Ectodermal cell (in vitro differentiated cells): ENCODE data around the gene NAB1.

Source experiments
- H3K27ac ChIP-seq: 2 replicates; pipeline ENCODE4 v1.7.0; 2013; ENCODE audit warnings: mild to moderate bottlenecking, low read depth, low read length; ENCODE audit not compliant: insufficient read depth, poor library complexity, severe bottlenecking
- H3K27me3 ChIP-seq: 2 replicates; pipeline ENCODE4 v1.7.0; 2013; ENCODE audit warnings: mild to moderate bottlenecking, low read length; ENCODE audit not compliant: insufficient read depth, control insufficient read depth, poor library complexity, severe bottlenecking
- H3K36me3 ChIP-seq: one replicate; pipeline ENCODE4 v1.7.0; 2013; ENCODE audit warnings: low read length; ENCODE audit not compliant: control insufficient read depth, insufficient read depth
- H3K4me1 ChIP-seq: one replicate; pipeline ENCODE4 v1.7.0; 2013; ENCODE audit warnings: low read length; ENCODE audit not compliant: control insufficient read depth, insufficient read depth
- H3K4me3 ChIP-seq: 2 replicates; pipeline ENCODE4 v1.7.0; 2013; ENCODE audit warnings: low read depth, low read length, control low read depth; ENCODE audit not compliant: insufficient read depth
- H3K9me3 ChIP-seq: 2 replicates; pipeline ENCODE4 v1.7.0; 2013; ENCODE audit warnings: mild to moderate bottlenecking, low read length, moderate library complexity; ENCODE audit not compliant: control insufficient read depth
- WGBS, 2 experiments: methylation state at CpG; one replicate each; pipeline ENCODE4 v1.1.7; 2013; ENCODE audit warnings: missing lambda C conversion rate in 2 of 2; 5-methylcytosine and 5-hydroxymethylcytosine counted together

Gene NAB1

DNA sequence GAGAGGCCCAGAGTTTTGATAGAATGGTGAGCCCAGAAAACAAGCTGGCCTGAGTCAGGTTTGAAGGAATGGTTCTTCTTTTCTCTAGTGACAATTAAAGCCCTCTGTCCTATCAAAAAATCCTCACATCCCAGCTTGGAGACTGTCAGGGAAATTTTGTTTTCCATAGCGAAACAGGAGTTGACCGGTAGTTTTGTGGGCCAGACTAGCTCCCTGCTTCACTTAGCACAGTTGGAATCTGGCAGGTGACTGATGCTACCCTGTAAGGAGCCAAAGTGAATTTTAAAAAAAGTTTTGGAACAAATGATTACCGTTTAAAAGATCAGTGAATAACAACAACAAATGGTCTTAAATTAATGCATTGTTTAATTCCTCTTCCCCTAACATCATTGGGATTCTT is 6.7 kb downstream of the NAB1 start:
- Histone ChIP-seq H3K36me3 (no peaks in the 10 kb centered on the region), H3K27ac (no peak overlapping the region), H3K4me1 (no peaks in the 10 kb centered on the region), H3K4me3 (no peak overlapping the region), H3K9me3 (no peaks in the 10 kb centered on the region), H3K27me3 (no peaks in the 10 kb centered on the region)
- 91 to 96% methylated on average over 2 to 3 of the region's 3 CpGs for WGBS, 2 experiments

DNA sequence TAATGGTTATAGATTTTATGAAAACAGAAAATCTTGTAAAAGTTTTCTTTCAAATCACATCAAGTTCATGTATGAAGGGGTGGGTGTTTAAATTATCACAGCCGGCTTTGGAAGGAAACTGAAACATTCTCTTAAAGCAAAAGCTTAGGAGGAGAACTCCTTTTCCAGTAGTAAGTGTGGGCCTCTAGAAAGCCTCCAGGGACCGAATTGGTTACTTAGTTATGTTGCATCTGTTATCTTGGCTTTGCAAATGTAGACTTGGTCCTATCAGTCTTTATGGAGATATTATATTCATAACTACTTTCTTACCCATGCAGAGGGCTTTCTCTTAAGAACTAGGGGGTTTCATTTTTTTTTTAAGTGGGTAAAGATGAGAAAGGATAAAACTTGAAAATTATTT is 7.4 kb downstream of the NAB1 start:
- WGBS, 2 experiments = 93 to 95% methylated on average over 2 of the region's 2 CpGs
- no peak overlapping the region for H3K27ac ChIP-seq
- no peaks in the 10 kb centered on the region for H3K4me1 ChIP-seq
- H3K27me3 ChIP-seq = no peaks in the 10 kb centered on the region
- no peaks in the 10 kb centered on the region for H3K9me3 ChIP-seq
- no peak overlapping the region for H3K4me3 ChIP-seq
- peaks cover 4% of the 10 kb centered on the region for H3K36me3 ChIP-seq

DNA sequence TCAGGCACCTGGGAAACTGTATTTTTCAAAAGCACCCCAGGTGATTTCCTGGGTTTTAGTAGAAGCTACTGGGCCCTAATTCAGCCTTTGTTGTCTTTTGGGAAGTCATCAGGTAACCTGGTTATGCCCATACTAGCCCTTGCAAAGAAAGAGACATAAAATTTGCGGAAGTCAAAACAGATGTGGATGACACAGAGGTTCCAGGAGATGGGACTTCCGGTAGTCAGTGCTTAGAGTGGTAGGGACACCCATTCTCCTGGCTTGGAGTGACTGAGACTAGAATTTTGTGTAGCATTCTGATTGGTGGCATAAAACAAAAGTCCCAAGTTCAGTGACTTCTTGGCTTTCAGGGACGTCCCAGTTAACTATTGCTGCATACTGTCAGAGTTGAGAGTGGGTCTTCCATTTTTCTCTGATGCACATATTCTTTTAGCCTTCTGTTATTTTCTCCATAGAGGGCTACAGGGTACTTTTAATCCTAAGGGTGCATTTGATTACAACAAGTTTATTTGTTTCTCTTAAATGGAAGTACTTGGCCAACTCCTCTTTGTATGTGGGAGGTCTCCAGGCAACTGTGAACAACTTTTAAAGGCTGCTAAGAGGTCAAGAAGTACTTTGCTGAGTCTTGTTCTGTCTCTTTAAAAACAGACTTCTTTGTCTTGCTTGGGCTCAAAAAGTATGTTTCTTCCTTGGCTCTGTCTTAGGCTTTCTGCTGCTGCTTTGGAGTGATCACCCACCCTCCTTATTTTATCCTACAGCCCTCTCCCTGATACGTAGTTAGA is 8.8 kb downstream of the NAB1 start:
- Histone ChIP-seq H3K4me1 (no peaks in the 10 kb centered on the region), H3K9me3 (no peaks in the 10 kb centered on the region), H3K27me3 (no peaks in the 10 kb centered on the region), H3K27ac (no peak overlapping the region), H3K4me3 (no peak overlapping the region), H3K36me3 (peaks cover 4% of the 10 kb centered on the region)
- WGBS, 2 experiments = 92 to 95% methylated on average over 4 of the region's 4 CpGs

DNA sequence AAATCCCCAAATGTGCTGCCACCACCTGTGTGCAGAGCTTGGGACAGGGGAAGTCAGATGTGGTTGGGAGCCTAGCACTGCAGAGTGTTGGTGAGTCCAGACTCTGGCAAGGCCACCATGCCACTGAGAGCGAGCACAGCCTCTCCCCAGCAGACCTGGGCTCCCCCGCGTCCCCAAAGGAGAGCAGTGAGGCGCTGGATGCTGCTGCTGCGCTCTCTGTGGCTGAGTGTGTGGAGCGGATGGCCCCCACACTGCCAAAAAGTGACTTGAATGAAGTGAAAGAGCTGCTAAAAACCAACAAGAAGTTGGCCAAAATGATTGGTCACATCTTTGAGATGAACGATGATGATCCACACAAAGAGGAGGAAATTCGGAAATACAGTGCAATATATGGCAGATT is 10.7 kb downstream of the NAB1 start:
- WGBS, 2 experiments = 94 to 97% methylated on average over 8 of the region's 8 CpGs
- Histone ChIP-seq H3K4me1 (no peaks in the 10 kb centered on the region), H3K9me3 (no peaks in the 10 kb centered on the region)

DNA sequence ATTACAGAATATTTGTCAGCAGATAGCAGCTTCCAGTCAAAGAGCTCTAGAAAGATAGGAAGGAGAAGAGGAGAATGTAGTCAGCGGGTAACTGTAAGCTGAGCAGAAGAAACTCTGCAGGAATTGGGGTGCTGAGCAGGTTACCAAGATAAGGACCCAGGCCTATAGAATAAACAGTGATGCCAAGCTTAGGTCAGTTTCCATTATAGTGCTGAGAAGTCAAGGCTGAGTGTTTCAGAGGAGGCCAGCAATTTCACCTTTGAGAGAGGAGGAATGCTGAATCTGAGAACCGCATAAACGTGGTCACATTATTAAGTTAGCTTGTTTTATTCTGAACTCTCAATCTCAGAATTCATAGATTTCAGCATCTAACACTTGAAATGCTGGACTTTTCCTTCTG is 13.9 kb downstream of the NAB1 start:
- H3K4me3 ChIP-seq = no peak overlapping the region
- H3K9me3 ChIP-seq = no peaks in the 10 kb centered on the region
- H3K27ac ChIP-seq = no peak overlapping the region
- no peaks in the 10 kb centered on the region for H3K4me1 ChIP-seq
- WGBS, 2 experiments = 95% methylated on average over 3 of the region's 3 CpGs
- peaks cover 4% of the 10 kb centered on the region for H3K36me3 ChIP-seq
- no peaks in the 10 kb centered on the region for H3K27me3 ChIP-seq

More for the DNA sequence above, 10.7 kb downstream of the NAB1 start:
- Histone ChIP-seq H3K4me3 (no peak overlapping the region), H3K36me3 (peaks cover 4% of the 10 kb centered on the region), H3K27ac (no peak overlapping the region), H3K27me3 (no peaks in the 10 kb centered on the region)

DNA sequence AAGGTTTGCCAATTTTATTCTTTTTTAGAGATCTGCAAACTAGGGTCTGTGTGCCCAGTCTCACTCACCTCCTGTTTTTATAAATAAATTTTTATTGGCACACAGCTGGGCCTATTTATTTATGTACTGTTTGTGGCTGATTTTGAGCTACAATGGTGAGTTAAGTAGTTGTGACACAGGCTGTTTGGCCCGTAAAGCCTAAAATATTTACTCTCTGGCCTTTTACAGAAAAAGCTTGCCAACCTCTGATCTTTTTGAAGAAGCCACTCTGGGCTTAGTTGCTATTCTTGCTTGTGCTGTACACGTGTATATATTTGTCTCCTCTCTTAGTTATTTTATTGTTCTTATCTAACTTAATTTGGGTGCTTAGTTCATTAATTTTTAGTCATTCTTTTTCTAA is 14.5 kb downstream of the NAB1 start:
- Histone ChIP-seq H3K27ac (no peak overlapping the region), H3K36me3 (peaks cover 4% of the 10 kb centered on the region), H3K4me1 (no peaks in the 10 kb centered on the region), H3K4me3 (no peak overlapping the region), H3K27me3 (no peaks in the 10 kb centered on the region), H3K9me3 (no peaks in the 10 kb centered on the region)
- 100% methylated on average over 1 of the region's 2 CpGs for WGBS, 2 experiments

DNA sequence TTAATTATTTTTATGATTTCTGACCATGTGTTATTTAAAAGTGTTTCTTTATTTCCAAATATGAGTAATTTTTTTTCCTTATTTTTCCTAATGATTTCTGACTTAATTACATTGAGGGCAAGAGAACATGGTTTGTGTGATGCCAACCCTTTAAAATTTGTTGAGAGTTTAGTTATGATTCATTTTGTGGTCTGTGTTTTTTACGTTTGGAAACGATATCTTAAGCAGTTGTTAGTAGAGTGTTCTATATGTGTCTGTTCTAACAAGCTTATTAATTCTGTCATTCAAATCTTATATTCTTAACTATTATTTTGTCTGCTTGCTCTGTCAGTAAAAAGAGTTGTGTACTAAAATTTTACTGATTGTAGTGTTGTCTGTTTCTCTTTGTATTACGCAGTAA is 15.0 kb downstream of the NAB1 start:
- H3K27ac ChIP-seq = no peak overlapping the region

DNA sequence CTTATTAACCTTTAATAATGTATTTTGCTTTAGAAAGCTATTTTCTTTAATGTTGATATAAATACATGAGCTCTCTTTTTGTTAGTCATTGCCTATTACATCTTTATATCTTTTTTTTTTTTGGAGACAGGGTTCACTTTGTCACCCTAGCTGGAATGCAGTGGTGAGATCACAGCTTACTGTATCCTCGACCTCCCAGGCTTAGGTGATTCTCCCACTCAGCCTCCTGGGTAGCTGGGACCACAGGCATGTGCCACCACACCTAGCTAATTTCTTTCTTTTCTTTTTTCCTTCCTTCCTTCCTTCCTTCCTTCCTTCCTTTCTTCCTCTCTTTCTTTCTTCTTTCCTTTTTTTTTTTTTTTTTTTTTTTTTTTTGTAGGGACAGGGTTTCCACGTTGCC is 15.4 kb downstream of the NAB1 start:
- H3K4me3 ChIP-seq = no peak overlapping the region
- H3K36me3 ChIP-seq = peaks cover 4% of the 10 kb centered on the region
- no peaks in the 10 kb centered on the region for H3K4me1 ChIP-seq
- H3K9me3 ChIP-seq = no peaks in the 10 kb centered on the region
- H3K27me3 ChIP-seq = no peaks in the 10 kb centered on the region
- no peak overlapping the region for H3K27ac ChIP-seq
- 84 to 94% methylated on average over 2 of the region's 2 CpGs for WGBS, 2 experiments

More for the DNA sequence above, 15.0 kb downstream of the NAB1 start:
- H3K36me3 ChIP-seq = peaks cover 4% of the 10 kb centered on the region
- WGBS, 2 experiments = 88 to 100% methylated on average over 1 to 2 of the region's 3 CpGs
- H3K9me3 ChIP-seq = no peaks in the 10 kb centered on the region
- H3K4me1 ChIP-seq = no peaks in the 10 kb centered on the region
- H3K27me3 ChIP-seq = no peaks in the 10 kb centered on the region
- H3K4me3 ChIP-seq = no peak overlapping the region

DNA sequence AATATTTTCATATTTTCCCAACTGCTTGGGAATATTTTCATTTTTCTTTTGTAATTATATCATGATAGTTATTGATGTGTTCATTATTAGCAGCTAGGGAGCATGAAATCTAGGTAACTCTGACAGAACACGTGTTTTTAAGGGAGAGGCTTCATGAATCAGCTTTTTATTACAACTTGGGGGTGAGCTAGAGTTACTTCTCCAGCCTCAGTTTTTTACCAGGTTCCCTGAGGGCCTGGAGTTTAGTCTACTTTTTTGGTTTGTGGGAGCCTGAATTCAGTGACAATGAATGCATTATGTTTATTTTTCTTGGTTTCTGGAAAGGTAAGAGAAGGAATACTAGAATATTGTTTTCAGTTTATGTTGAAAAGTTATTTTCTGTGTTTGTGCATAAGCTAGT is 18.0 kb downstream of the NAB1 start:
- Histone ChIP-seq H3K36me3 (no peaks in the 10 kb centered on the region), H3K9me3 (no peaks in the 10 kb centered on the region), H3K4me3 (no peak overlapping the region), H3K27me3 (no peaks in the 10 kb centered on the region), H3K4me1 (no peaks in the 10 kb centered on the region), H3K27ac (no peak overlapping the region)
- 89 to 90% methylated on average over 1 of the region's 1 CpG for WGBS, 2 experiments

DNA sequence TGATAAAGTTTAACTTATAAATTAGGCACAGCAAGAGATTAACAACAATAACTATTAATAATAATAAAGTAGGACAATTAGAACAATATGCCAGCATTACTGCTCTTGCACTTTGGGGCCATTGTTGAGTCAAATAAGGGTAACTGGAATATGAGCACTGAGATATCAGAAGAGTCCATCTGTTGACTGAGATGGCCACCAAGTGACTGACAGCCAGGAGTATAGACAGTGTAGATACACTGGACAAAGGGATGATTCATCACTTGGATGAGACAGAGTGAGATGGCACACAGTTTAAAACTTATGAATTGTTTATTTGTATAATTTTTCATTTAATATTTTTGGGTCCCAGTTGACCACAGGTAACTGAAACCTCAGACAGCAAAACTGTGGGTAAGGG is 20.0 kb downstream of the NAB1 start:
- Histone ChIP-seq H3K4me3 (no peak overlapping the region), H3K36me3 (no peaks in the 10 kb centered on the region), H3K27ac (no peak overlapping the region), H3K27me3 (no peaks in the 10 kb centered on the region), H3K4me1 (no peaks in the 10 kb centered on the region), H3K9me3 (no peaks in the 10 kb centered on the region)
